ENCODE measurements around the gene ZFYVE28.

ZFYVE28 gene

GRCh38 chr4:2330091-2331042 is 88.1 kb downstream of the ZFYVE28 start:
- DNase-seq: no peak

GRCh38 chr4:2327579-2327978 is 90.9 kb downstream of the ZFYVE28 start:
- no peak for DNase-seq

- DNase-seq: no peak
These were observed 93.6 kb downstream of the ZFYVE28 start for GRCh38 chr4:2324891-2325290.

- no peak for DNase-seq
These were observed 95.6 kb downstream of the ZFYVE28 start for GRCh38 chr4:2322841-2323240.

GRCh38 chr4:2322227-2322626 is 96.2 kb downstream of the ZFYVE28 start:
- DNase-seq: no peak

GRCh38 chr4:2321279-2322196 is 96.9 kb downstream of the ZFYVE28 start:
- no peak for DNase-seq

- no peak for DNase-seq
These were observed 97.7 kb downstream of the ZFYVE28 start for GRCh38 chr4:2320746-2321145.

GRCh38 chr4:2320152-2320551 is 98.3 kb downstream of the ZFYVE28 start:
- no peak for DNase-seq

- DNase-seq: no peak
These were observed 99.6 kb downstream of the ZFYVE28 start for GRCh38 chr4:2318885-2319284.

- no peak for DNase-seq
These were observed 100.0 kb downstream of the ZFYVE28 start for GRCh38 chr4:2318476-2318875.

- DNase-seq: no peak
These were observed 105.1 kb downstream of the ZFYVE28 start for GRCh38 chr4:2313366-2313765.

GRCh38 chr4:2306773-2307410 is 111.6 kb downstream of the ZFYVE28 start:
- no peak for DNase-seq

- DNase-seq: no peak
These were observed 112.5 kb downstream of the ZFYVE28 start for GRCh38 chr4:2305766-2306501.

GRCh38 chr4:2304877-2305561 is 113.4 kb downstream of the ZFYVE28 start:
- no peak for DNase-seq

- no peak for DNase-seq
These were observed 114.0 kb downstream of the ZFYVE28 start for GRCh38 chr4:2304321-2304876.

GRCh38 chr4:2303686-2304320 is 114.6 kb downstream of the ZFYVE28 start:
- DNase-seq: no peak

- DNase-seq: no peak
These were observed 115.2 kb downstream of the ZFYVE28 start for GRCh38 chr4:2303121-2303685.

GRCh38 chr4:2302387-2303119 is 115.9 kb downstream of the ZFYVE28 start:
- no peak for DNase-seq

- DNase-seq: no peak
These were observed 116.6 kb downstream of the ZFYVE28 start for GRCh38 chr4:2301806-2302205.

- no peak for DNase-seq
These were observed 117.2 kb downstream of the ZFYVE28 start for GRCh38 chr4:2301225-2301642.
